ENCODE measurements around the gene AGPAT4.

AGPAT4 gene

GRCh38 chr6:161151660-161152526 lies 122.0 kb downstream of the AGPAT4 start:
- no peak for TF ChIP-seq CTCF (conservative IDR thresholded peaks at IDR 0.05; ENCODE audit: low read length)
- no peak for DNase-seq (ENCODE audit: low read depth)
- no peak overlapping the region for H3K4me3 ChIP-seq (ENCODE audit: low read length)

GRCh38 chr6:161151059-161151645 lies 122.7 kb downstream of the AGPAT4 start:
- DNase-seq (ENCODE audit: low read depth), result no peak
- TF ChIP-seq CTCF (conservative IDR thresholded peaks at IDR 0.05; ENCODE audit: low read length), result no peak
- H3K4me3 ChIP-seq (ENCODE audit: low read length), result no peak overlapping the region

GRCh38 chr6:161150566-161150965 lies 123.3 kb downstream of the AGPAT4 start:
- no peak for TF ChIP-seq CTCF (conservative IDR thresholded peaks at IDR 0.05; ENCODE audit: low read length)
- DNase-seq (ENCODE audit: low read depth), result no peak
- H3K4me3 ChIP-seq (ENCODE audit: low read length), result no peak overlapping the region

- TF ChIP-seq CTCF (conservative IDR thresholded peaks at IDR 0.05; ENCODE audit: low read length), result no peak
- no peak for DNase-seq (ENCODE audit: low read depth)
Measured at GRCh38 chr6:161150136-161150535, 123.7 kb downstream of the AGPAT4 start.

GRCh38 chr6:161143663-161144430 lies 130.0 kb downstream of the AGPAT4 start:
- no peak for DNase-seq (ENCODE audit: low read depth)
- no peak for TF ChIP-seq CTCF (conservative IDR thresholded peaks at IDR 0.05; ENCODE audit: low read length)
- H3K4me3 ChIP-seq (ENCODE audit: low read length), result no peak overlapping the region

More at GRCh38 chr6:161150136-161150535, 123.7 kb downstream of the AGPAT4 start:
- no peak overlapping the region for H3K4me3 ChIP-seq (ENCODE audit: low read length)

GRCh38 chr6:161142957-161143296 lies 130.9 kb downstream of the AGPAT4 start:
- TF ChIP-seq CTCF (conservative IDR thresholded peaks at IDR 0.05; ENCODE audit: low read length), result no peak
- H3K4me3 ChIP-seq (ENCODE audit: low read length), result no peak overlapping the region
- DNase-seq (ENCODE audit: low read depth), result no peak
